ENCODE data around the gene FCHSD2. TPM values are rescaled to one million over a fixed set of nuclear protein-coding genes. Genes with fewer than 3 reads are reported as not detected.

FCHSD2 gene
- polyA plus RNA-seq, 3 donors: 14.5 to 43.5 (median 16.6) TPM

- H3K79me2 ChIP-seq (ENCODE audit: insufficient read depth, low read length): peaks cover 36% of the 10 kb centered on the region
- peak overlapping the region; percentile 14 for H2AFZ ChIP-seq (ENCODE audit: insufficient read depth, low read depth, low read length, poor library complexity, severe bottlenecking)
- H3K4me1 ChIP-seq (ENCODE audit: control insufficient read depth in 1 of 2, insufficient read depth in 2 of 2, low read length in 2 of 2): peaks cover 10 to 14% of the 10 kb centered on the region in 2 donors
- TF ChIP-seq, protein P1, sequence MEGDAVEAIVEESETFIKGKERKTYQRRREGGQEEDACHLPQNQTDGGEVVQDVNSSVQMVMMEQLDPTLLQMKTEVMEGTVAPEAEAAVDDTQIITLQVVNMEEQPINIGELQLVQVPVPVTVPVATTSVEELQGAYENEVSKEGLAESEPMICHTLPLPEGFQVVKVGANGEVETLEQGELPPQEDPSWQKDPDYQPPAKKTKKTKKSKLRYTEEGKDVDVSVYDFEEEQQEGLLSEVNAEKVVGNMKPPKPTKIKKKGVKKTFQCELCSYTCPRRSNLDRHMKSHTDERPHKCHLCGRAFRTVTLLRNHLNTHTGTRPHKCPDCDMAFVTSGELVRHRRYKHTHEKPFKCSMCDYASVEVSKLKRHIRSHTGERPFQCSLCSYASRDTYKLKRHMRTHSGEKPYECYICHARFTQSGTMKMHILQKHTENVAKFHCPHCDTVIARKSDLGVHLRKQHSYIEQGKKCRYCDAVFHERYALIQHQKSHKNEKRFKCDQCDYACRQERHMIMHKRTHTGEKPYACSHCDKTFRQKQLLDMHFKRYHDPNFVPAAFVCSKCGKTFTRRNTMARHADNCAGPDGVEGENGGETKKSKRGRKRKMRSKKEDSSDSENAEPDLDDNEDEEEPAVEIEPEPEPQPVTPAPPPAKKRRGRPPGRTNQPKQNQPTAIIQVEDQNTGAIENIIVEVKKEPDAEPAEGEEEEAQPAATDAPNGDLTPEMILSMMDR (IDR thresholded peaks at IDR 0.05): no peak
- DNase-seq: peak in 1 of 3 donors; percentile 11
- H3K9me3 ChIP-seq (replicated peaks in 1 of 2; ENCODE audit: control insufficient read depth in 1 of 2, insufficient read depth in 1 of 2, low read length in 2 of 2): no peaks in the 10 kb centered on the region
- intact Hi-C loops (cut with micrococcal nuclease): no loop called here
- H3K36me3 ChIP-seq (replicated peaks in 1 of 2; ENCODE audit: control insufficient read depth in 1 of 2, insufficient read depth in 2 of 2, low read length in 2 of 2): peaks cover 3 to 21% of the 10 kb centered on the region in 2 donors
- Mint-ChIP-seq H3K27me3 (ENCODE audit: low read depth in 3 of 3) (no peaks in the 10 kb centered on the region), H3K36me3 (peaks cover 20 to 25% of the 10 kb centered on the region in 2 donors), H3K27ac (peak overlapping the region; percentile 0 to 80 (median 51)), H3K4me3 (peak overlapping the region; percentile 71 to 82), H3K4me1 (peaks cover 24% of the 10 kb centered on the region), H3K9me3 (peaks cover 0 to 3% (median 0%) of the 10 kb centered on the region in 7 donors)
- H3K4me2 ChIP-seq (replicated peaks; ENCODE audit: extremely low read depth, low read length, poor library complexity, severe bottlenecking): peak overlapping the region; percentile 61
- peak overlapping the region in 1 of 2 donors; percentile 67 for H3K27ac ChIP-seq (ENCODE audit: low read depth in 1 of 2, low read length in 2 of 2)
- WGBS (ENCODE audit: insufficient coverage): 0% methylated on average over 2 of the region's 3 CpGs
- no peaks in the 10 kb centered on the region for H3K27me3 ChIP-seq (ENCODE audit: control insufficient read depth in 2 of 2, insufficient read depth in 2 of 2, low read length in 2 of 2)
- H3K4me3 ChIP-seq (replicated peaks in 1 of 3; ENCODE audit: low read depth in 2 of 3, low read length in 3 of 3): peak overlapping the region in 2 of 3 experiments; percentile 19 to 51
- peaks cover 5% of the 10 kb centered on the region for H4K20me1 ChIP-seq (ENCODE audit: insufficient read depth, low read length)
- H3K9ac ChIP-seq (ENCODE audit: insufficient read depth, low read length, poor library complexity, severe bottlenecking): no peak overlapping the region
Observed at GRCh38 chr11:72996959-72997358, 145.2 kb downstream of the FCHSD2 start.

- peak overlapping the region in 1 of 2 donors; percentile 26 for H3K4me3 Mint-ChIP-seq
Observed at GRCh38 chr11:72989727-72990126, 152.4 kb downstream of the FCHSD2 start.

More at GRCh38 chr11:72989727-72990126, 152.4 kb downstream of the FCHSD2 start:
- H3K27ac Mint-ChIP-seq: peak overlapping the region; percentile 53 to 94 (median 74)
- intact Hi-C loops (cut with micrococcal nuclease): no loop called here
- peaks cover 51% of the 10 kb centered on the region for H3K4me1 Mint-ChIP-seq
- H3K4me1 ChIP-seq (ENCODE audit: control insufficient read depth in 1 of 2, insufficient read depth in 2 of 2, low read length in 2 of 2): peaks cover 32 to 49% of the 10 kb centered on the region in 2 donors
- peaks cover under 1 to 22% of the 10 kb centered on the region in 2 donors for H3K36me3 ChIP-seq (replicated peaks in 1 of 2; ENCODE audit: control insufficient read depth in 1 of 2, insufficient read depth in 2 of 2, low read length in 2 of 2)
- no peak overlapping the region for H3K9ac ChIP-seq (ENCODE audit: insufficient read depth, low read length, poor library complexity, severe bottlenecking)
- H3K9me3 Mint-ChIP-seq: peaks cover 0 to 4% (median 0%) of the 10 kb centered on the region in 7 donors
- no peak for DNase-seq
- peaks cover 23 to 30% of the 10 kb centered on the region in 2 donors for H3K36me3 Mint-ChIP-seq
- H4K20me1 ChIP-seq (ENCODE audit: insufficient read depth, low read length): no peaks in the 10 kb centered on the region
- TF ChIP-seq, protein P1 (IDR thresholded peaks at IDR 0.05): no peak
- peak overlapping the region in 1 of 3 experiments; percentile 26 for H3K4me3 ChIP-seq (replicated peaks in 1 of 3; ENCODE audit: low read depth in 2 of 3, low read length in 3 of 3)
- peak overlapping the region; percentile 16 to 74 for H3K27ac ChIP-seq (ENCODE audit: low read depth in 1 of 2, low read length in 2 of 2)
- peaks cover 40% of the 10 kb centered on the region for H3K79me2 ChIP-seq (ENCODE audit: insufficient read depth, low read length)
- no peaks in the 10 kb centered on the region for H3K27me3 Mint-ChIP-seq (ENCODE audit: low read depth in 3 of 3)
- H3K9me3 ChIP-seq (replicated peaks in 1 of 2; ENCODE audit: control insufficient read depth in 1 of 2, insufficient read depth in 1 of 2, low read length in 2 of 2): no peaks in the 10 kb centered on the region
- peak overlapping the region; percentile 26 for H3K4me2 ChIP-seq (replicated peaks; ENCODE audit: extremely low read depth, low read length, poor library complexity, severe bottlenecking)
- WGBS (ENCODE audit: insufficient coverage): 60% methylated on average over 1 of the region's 1 CpG
- H2AFZ ChIP-seq (ENCODE audit: insufficient read depth, low read depth, low read length, poor library complexity, severe bottlenecking): no peak overlapping the region
- H3K27me3 ChIP-seq (ENCODE audit: control insufficient read depth in 2 of 2, insufficient read depth in 2 of 2, low read length in 2 of 2): no peaks in the 10 kb centered on the region

All from CD14-positive monocyte (primary cell).